Neural crest cell (in vitro differentiated cells): ENCODE data around the gene GPATCH11. TPM values are rescaled to one million over a fixed set of nuclear protein-coding genes. Genes with fewer than 3 reads are reported as not detected.

Experiments used
- DNase-seq: peaks from one replicate; pipeline ENCODE4 v3.0.0; 2021; ENCODE audit warnings: low read depth, mixed read lengths, low spot score
- H3K27ac Mint-ChIP-seq: one replicate; pipeline ENCODE4 v1.8.0; 2021; ENCODE audit warnings: mild to moderate bottlenecking, mixed read lengths; ENCODE audit not compliant: unreplicated experiment
- H3K27me3 Mint-ChIP-seq: 2 replicates; pipeline ENCODE4 v1.8.0; 2021; ENCODE audit warnings: low read depth, mild to moderate bottlenecking, mixed read lengths
- H3K36me3 Mint-ChIP-seq: 2 replicates; pipeline ENCODE4 v1.8.0; 2021; ENCODE audit warnings: low read depth, mild to moderate bottlenecking, mixed read lengths
- H3K4me1 Mint-ChIP-seq: 2 replicates; pipeline ENCODE4 v1.8.0; 2021; ENCODE audit warnings: mixed read lengths
- H3K4me3 Mint-ChIP-seq: one replicate; pipeline ENCODE4 v1.8.0; 2021; ENCODE audit warnings: mild to moderate bottlenecking, mixed read lengths
- H3K9me3 Mint-ChIP-seq: 2 replicates; pipeline ENCODE4 v1.8.0; 2021; ENCODE audit warnings: mixed read lengths
- total RNA-seq: library from RNA; stranded (reverse); gene quantifications from 2 replicates; pipeline ENCODE4 v1.2.1, GENCODE V29; 2021
- TF ChIP-seq, protein P1 (sequence below): fragments of 200-600 bp; sonication (generic); conservative IDR thresholded peaks from 2 replicates; pipeline ENCODE4 v1.5.0; 2021; ENCODE audit warnings: antibody characterized with exemption, mild to moderate bottlenecking

Gene GPATCH11
- total RNA-seq, 1 donor from 2014 or later = 11.4 TPM

DNA sequence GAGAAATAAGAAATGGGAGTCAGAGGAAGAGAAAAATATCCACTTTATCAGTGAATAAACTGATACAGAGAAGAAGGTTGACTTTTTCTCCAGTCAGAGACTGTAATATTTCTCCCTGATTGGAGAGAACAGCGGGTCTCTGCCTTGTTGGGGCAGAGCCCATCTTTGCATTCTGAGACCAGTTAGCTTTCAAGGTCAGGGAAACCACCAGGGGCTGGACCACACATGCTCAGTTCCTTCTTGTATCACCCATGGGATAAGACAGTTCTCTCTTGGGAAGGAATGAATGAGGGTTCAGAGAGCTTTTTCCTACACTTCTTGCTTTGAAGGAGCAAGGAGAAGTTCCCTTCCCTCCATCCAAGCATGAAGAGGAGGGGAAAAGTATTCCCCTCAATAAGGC lies 12.2 kb downstream of the GPATCH11 start:
- no peak for DNase-seq
- Mint-ChIP-seq H3K27ac (no peak overlapping the region), H3K27me3 (no peaks in the 10 kb centered on the region), H3K4me1 (no peaks in the 10 kb centered on the region), H3K4me3 (no peak overlapping the region), H3K9me3 (no peaks in the 10 kb centered on the region), H3K36me3 (peaks cover 7% of the 10 kb centered on the region)
- TF ChIP-seq, protein P1, sequence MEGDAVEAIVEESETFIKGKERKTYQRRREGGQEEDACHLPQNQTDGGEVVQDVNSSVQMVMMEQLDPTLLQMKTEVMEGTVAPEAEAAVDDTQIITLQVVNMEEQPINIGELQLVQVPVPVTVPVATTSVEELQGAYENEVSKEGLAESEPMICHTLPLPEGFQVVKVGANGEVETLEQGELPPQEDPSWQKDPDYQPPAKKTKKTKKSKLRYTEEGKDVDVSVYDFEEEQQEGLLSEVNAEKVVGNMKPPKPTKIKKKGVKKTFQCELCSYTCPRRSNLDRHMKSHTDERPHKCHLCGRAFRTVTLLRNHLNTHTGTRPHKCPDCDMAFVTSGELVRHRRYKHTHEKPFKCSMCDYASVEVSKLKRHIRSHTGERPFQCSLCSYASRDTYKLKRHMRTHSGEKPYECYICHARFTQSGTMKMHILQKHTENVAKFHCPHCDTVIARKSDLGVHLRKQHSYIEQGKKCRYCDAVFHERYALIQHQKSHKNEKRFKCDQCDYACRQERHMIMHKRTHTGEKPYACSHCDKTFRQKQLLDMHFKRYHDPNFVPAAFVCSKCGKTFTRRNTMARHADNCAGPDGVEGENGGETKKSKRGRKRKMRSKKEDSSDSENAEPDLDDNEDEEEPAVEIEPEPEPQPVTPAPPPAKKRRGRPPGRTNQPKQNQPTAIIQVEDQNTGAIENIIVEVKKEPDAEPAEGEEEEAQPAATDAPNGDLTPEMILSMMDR = no peak

DNA sequence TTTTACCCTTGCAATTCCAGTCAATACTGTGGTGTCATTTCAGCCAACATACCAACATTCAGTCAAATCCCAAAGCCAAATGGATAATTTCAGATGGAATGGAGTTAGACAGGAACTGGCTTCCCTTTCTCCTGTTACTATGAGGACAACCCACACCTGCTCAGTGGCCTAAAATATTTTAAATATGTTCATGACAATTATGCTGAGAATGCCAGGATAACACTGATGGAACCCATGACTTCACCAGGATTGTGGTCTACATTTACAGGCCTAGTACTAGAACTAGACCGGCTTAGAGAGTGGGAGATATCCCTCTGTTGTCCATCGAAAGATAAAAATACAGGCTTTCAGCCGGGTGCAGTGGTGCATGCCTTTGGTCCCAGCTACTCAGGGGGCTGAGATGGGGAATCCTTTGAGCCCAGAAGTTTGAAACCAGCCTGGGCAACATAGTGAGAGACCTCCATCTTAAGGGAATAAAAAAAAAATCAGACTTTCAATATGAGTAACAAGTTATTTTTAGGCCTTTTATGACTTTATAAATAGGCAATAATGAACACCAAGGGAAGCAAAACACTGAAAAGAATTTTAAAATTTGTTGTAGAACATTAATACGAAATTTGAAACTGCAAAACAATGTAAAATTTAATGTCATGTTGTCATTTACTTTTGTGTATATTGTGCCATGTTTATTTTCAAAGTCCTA lies 14.2 kb downstream of the GPATCH11 start:
- TF ChIP-seq, protein P1 = no peak
- Mint-ChIP-seq H3K36me3 (peaks cover 7% of the 10 kb centered on the region), H3K27me3 (no peaks in the 10 kb centered on the region), H3K4me3 (no peak overlapping the region), H3K9me3 (no peaks in the 10 kb centered on the region), H3K4me1 (no peaks in the 10 kb centered on the region), H3K27ac (no peak overlapping the region)
- DNase-seq = no peak

DNA sequence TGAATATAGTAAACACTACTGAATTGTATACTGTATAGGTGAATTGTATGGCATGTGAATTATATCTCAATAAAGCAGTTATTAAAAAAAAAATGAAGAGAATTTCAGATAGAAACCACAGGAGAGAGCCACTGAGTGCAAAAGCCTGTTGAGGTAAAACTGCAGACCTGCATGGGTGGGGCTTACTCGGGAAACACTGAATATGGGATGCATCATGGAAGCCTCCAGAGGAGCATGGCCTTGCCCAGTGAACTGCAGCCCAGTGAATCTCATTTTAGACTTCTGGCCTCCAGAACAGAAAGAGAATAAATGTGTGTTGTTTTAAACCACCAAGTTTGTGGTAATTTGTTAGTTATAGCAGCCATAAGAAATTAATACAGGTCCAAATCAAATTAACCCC lies 15.7 kb downstream of the GPATCH11 start:
- Mint-ChIP-seq H3K27ac (no peak overlapping the region), H3K4me3 (no peak overlapping the region), H3K9me3 (no peaks in the 10 kb centered on the region), H3K27me3 (no peaks in the 10 kb centered on the region), H3K4me1 (no peaks in the 10 kb centered on the region), H3K36me3 (peaks cover 7% of the 10 kb centered on the region)
- no peak for DNase-seq
- TF ChIP-seq, protein P1 = no peak

DNA sequence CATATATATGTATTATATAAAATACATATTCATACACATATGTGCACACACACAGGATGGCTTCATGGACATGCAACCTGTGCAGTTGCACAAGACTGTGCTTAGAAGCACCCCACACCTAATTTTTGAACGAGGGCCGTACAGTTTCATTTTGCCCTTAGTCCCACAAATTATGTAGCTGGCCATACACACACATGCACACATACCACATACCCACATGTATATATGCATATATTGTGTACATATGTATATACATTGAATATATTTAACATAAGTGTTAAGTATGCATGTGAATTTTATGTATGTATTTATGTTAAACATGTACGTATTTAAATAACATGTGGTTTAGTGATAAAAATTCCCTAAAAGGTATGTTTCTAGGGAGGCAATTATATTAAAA lies 18.3 kb downstream of the GPATCH11 start:
- TF ChIP-seq, protein P1 = no peak
- Mint-ChIP-seq H3K27me3 (no peaks in the 10 kb centered on the region), H3K9me3 (no peaks in the 10 kb centered on the region), H3K27ac (no peak overlapping the region), H3K36me3 (peaks cover 16% of the 10 kb centered on the region), H3K4me1 (no peaks in the 10 kb centered on the region), H3K4me3 (no peak overlapping the region)
- DNase-seq = no peak

DNA sequence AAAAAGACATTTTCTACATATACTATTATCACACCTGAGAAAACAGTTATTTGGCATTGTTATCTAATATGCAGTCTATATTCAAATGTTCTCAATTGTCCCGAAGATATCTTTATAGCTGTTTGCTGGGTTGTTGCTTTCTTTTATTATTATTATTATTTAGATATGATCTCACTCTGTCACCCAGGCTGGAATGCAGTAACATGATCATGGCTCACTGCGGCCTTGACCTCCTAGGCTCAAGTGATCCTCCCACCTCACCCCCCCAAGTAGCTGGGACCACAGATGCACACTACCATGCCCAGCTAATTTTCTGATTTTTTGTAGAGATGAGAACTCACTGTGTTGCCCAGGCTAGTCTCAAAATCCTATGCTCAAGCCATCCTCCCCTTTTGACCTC lies 19.9 kb downstream of the GPATCH11 start:
- DNase-seq = no peak
- H3K9me3 Mint-ChIP-seq = no peaks in the 10 kb centered on the region
- no peak overlapping the region for H3K27ac Mint-ChIP-seq
- H3K27me3 Mint-ChIP-seq = no peaks in the 10 kb centered on the region
- H3K36me3 Mint-ChIP-seq = peaks cover 24% of the 10 kb centered on the region
- TF ChIP-seq, protein P1 = no peak
- H3K4me3 Mint-ChIP-seq = no peak overlapping the region
- H3K4me1 Mint-ChIP-seq = no peaks in the 10 kb centered on the region
